GM12874 (cell line): ENCODE results near the gene OTOP3.

Experiments
- TF ChIP-seq, protein P1 (sequence below): IDR thresholded peaks from 2 replicates; pipeline ENCODE4 v1.5.1; 2011; ENCODE audit warnings: low read depth, mild to moderate bottlenecking, control low read depth, low read length, moderate library complexity; ENCODE audit not compliant: insufficient read depth

Gene OTOP3

DNA sequence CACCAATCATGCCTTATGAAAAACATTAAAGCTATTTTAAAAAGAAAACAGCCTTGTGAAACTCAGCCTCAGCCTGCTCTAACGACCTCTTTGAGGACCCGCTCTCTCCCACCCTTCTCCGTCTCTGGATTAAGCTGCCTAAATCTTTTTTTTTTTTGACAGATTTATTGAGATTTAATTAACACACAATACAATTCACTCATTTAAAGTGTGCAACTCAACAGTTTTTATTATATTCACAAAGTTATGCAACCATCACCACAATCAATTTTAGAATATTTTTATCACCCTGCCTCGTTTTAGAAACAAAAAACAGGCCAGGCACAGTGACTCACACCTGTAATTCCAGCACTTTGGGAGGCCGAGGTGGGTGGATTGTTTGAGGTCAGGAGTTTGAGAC lies 60.1 kb downstream of the OTOP3 start:
- TF ChIP-seq, protein P1, sequence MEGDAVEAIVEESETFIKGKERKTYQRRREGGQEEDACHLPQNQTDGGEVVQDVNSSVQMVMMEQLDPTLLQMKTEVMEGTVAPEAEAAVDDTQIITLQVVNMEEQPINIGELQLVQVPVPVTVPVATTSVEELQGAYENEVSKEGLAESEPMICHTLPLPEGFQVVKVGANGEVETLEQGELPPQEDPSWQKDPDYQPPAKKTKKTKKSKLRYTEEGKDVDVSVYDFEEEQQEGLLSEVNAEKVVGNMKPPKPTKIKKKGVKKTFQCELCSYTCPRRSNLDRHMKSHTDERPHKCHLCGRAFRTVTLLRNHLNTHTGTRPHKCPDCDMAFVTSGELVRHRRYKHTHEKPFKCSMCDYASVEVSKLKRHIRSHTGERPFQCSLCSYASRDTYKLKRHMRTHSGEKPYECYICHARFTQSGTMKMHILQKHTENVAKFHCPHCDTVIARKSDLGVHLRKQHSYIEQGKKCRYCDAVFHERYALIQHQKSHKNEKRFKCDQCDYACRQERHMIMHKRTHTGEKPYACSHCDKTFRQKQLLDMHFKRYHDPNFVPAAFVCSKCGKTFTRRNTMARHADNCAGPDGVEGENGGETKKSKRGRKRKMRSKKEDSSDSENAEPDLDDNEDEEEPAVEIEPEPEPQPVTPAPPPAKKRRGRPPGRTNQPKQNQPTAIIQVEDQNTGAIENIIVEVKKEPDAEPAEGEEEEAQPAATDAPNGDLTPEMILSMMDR: no peak

DNA sequence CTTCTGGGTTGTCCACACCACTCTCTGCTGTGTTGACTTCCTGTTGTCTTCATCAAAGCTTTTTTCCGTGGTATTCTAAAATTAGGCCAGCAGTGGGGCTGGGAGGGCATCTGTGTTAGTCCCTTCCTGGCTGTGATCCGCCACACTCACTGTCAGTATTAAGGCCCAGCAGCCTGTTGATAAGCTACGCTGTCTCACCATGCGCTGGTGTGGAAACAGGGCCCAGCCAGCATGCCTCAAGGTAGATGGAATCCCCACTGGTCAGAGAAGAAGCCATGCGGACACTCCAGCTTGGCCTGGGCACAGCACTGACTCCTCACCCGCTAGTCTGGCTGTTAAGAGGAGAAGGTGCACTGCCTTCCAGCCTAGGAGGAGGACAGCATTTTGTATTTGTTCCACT lies 63.1 kb downstream of the OTOP3 start:
- TF ChIP-seq, protein P1: no peak

DNA sequence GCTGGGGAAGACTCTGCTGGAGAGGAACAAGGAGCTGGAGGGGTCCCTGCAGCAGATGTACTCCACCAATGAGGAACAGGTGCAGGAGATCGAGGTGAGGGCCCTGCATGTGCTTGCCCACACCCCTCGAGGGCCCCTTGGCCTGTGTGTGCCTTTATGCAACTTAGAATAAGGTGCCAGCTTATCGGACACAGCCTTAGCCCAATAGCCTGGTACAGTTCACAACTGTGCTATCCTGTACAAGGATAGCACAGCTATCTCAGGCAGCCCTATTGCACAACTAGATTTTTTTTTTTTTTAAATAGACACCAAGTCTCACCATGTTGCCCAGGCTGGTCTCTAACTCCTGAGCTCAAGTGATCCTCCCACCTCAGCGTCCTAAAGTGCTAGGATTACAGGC lies 63.8 kb downstream of the OTOP3 start:
- TF ChIP-seq, protein P1: no peak
